A549 treated with GW870086 at 1 μM for 4 hours (cell line): Measurements from ENCODE around the gene HAL. TPM values are rescaled to one million over a fixed set of nuclear protein-coding genes. Genes with fewer than 3 reads are reported as not detected.

Experiments used
- total RNA-seq: library from RNA; stranded (reverse); fragments of 200-300 nt; extraction: Qiagen RNA extraction; gene quantifications from 5 replicates; pipeline ENCODE4 v1.2.3, GENCODE V29; 2022; ENCODE audit warnings: low read depth

Gene HAL, protein sequence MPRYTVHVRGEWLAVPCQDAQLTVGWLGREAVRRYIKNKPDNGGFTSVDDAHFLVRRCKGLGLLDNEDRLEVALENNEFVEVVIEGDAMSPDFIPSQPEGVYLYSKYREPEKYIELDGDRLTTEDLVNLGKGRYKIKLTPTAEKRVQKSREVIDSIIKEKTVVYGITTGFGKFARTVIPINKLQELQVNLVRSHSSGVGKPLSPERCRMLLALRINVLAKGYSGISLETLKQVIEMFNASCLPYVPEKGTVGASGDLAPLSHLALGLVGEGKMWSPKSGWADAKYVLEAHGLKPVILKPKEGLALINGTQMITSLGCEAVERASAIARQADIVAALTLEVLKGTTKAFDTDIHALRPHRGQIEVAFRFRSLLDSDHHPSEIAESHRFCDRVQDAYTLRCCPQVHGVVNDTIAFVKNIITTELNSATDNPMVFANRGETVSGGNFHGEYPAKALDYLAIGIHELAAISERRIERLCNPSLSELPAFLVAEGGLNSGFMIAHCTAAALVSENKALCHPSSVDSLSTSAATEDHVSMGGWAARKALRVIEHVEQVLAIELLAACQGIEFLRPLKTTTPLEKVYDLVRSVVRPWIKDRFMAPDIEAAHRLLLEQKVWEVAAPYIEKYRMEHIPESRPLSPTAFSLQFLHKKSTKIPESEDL
- 0.29 to 0.75 TPM (median 0.36 TPM) in 5 replicates for total RNA-seq

GRCh38 chr12:95996034-95996658 lies at the start of gene HAL:
Gene HAL (minus strand): TSS chr12:95996344. CDS start chr12:95995910, 434 bp downstream.

GRCh38 chr12:96035283-96036236 lies 39.4 kb upstream of the HAL start, which contains the start of gene LTA4H:
Gene LTA4H (minus strand): TSS chr12:96035587. CDS start chr12:96035519, 68 bp downstream.

GRCh38 chr12:95943330-95943842 lies 52.8 kb downstream of the HAL start, which contains the start of gene AMDHD1:
Gene AMDHD1 (plus strand): TSS chr12:95943331. CDS start chr12:95943399, 68 bp downstream.

GRCh38 chr12:95942524-95943329 lies 53.4 kb downstream of the HAL start, which contains the start of gene CCDC38:
Gene CCDC38 (minus strand): TSS chr12:95942614. CDS start chr12:95936509, 6,105 bp downstream.

Other genes starting within 250 kb of the HAL start
- gene NTN4, start 205.6 kb downstream of the HAL start, total RNA-seq, result 40.7 to 53.3 TPM (median 47.0 TPM) in 5 replicates
- 111 to 150 TPM (median 129 TPM) in 5 replicates for gene SNRPF, start 137.4 kb downstream of the HAL start, total RNA-seq
- gene CCDC38, start 53.7 kb downstream of the HAL start, total RNA-seq, result 0.07 to 0.16 TPM (median 0.11 TPM) in 4 of 5 replicates, not detected in the other
- 1.9 to 2.8 TPM (median 2.2 TPM) in 5 replicates for gene AMDHD1, start 53.0 kb downstream of the HAL start, total RNA-seq
- 86.8 to 108 TPM (median 101 TPM) in 5 replicates for gene LTA4H, start 39.2 kb upstream of the HAL start, total RNA-seq
- 50.9 to 68.5 TPM (median 64.4 TPM) in 5 replicates for gene ELK3, start 198.0 kb upstream of the HAL start, total RNA-seq